NCI-H1092 (cell line): ENCODE results near the gene NAA11.
"Not testable (repeated sequence)": the region's sequence is repeated elsewhere in the genome, so short reads cannot be mapped to it uniquely, and the experiment has no call there.

Source experiments
- DNase-seq: peaks from one replicate; lab custom pipeline; 2025; lab: John Stamatoyannopoulos, UW

Gene NAA11

DNA sequence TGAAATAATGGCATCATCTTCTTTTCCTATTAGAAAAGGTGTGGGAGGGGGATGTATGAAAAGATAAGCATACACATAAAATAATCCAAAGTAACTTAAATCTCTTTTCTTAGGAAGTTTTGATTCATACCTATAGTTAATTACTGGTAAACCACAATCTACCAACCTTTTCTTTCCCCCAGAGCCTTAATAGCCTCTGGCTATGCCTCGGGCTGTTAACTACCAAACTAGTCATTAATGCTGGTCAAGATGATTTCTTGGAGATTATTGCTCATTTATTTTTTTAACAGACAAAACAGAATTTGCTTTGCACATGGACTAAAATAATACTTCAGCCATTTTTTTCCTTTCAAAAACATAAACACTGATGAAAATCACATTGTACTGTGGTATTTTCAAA, 16.9 kb downstream of the NAA11 start:
- no peak for DNase-seq

- no peak for DNase-seq
Measured at GRCh38 chr4:79308137-79308536, 17.7 kb downstream of the NAA11 start.

GRCh38 chr4:79306795-79307194, 19.1 kb downstream of the NAA11 start:
- no peak for DNase-seq

DNA sequence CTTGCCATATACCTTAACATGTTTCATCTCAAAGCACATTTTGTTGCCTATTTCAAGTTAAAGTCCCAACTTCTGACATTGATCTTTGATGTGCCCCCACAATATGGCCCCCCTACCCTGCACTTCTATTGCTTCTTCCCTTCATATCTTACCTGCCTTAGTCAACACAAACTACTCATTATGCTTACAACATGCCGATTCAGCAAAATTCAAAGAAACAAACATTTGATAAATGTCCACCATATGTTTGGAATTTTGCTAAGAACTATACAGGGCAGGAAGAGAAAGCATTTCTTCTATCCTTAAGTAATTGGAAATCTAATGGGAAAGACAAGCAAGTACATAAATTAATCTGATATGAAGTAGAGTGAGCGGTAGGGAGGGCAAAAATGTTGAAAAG, 25.6 kb downstream of the NAA11 start:
- no peak for DNase-seq

DNA sequence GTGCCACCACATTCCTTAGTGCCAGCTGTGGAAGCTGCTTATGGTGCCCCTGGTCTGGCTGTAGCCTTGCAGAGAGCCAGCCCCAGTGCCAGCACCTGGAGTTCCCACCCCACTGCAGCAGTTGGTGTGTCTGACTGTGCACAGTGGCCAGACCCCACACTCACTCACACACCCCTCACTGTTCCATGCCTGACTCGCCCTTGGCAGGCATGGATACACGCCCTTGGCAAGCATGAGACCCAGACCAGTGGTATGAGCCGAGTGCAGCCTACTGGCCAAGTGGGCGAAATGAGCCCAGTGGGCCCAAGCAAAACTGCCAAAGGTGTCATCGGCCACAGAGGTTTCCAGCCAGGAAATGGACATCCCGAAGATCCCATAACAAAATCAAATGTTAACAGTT, 27.4 kb downstream of the NAA11 start:
- no peak for DNase-seq

GRCh38 chr4:79298027-79298426, 27.8 kb downstream of the NAA11 start:
- DNase-seq: no peak

DNA sequence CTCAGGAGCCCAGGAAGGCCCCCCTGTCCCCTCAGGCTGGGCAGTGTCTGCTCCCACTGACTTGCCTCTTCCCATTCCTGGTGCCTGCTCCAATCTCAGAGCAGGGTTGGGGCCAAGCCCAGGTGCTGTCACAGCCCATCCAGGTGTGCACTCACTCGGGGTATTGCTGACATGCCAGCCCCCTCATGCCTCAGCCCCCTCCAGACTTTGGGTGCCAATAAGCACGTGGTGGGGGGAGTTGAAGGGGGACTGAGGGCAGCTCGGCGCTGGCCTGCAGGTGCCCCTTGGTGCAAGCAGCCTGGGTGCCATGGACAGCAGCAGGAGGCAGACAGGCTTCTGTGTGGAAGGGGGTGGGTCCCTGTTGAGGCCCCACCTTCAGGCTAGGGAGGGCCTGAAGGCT, 28.4 kb downstream of the NAA11 start:
- DNase-seq: no peak

DNA sequence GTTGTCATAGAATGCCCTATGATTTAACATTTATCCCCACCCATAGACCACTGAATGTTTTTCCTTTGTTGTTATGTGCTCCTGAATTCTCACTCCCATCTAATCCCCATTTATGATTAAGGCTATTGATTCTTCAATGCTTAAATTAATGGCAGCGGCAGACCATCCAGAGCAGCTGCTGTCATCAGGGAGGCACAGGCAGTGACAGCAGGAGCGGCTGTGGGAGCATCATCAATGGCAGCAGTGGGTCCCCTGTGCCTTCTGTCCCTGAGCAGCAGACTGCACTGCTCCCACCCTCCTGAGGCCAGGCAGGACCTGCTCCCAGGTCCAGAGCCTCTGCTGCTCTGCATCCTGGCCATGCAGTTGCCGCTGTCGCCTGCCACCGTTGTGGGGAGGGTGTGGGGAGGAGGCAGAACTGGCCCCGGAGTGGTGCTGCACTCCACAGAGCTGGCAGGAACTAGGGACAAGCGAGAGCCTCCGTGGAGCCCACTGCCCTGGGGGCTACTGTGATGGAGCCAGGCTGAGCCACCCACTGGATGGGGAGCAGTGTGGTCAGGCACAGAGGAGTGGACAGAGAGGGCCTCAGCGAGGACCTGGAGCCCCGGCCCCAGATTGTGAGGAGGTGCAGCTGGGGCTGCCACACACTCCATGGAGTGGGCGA, 29.0 kb downstream of the NAA11 start:
- DNase-seq: no peak

DNA sequence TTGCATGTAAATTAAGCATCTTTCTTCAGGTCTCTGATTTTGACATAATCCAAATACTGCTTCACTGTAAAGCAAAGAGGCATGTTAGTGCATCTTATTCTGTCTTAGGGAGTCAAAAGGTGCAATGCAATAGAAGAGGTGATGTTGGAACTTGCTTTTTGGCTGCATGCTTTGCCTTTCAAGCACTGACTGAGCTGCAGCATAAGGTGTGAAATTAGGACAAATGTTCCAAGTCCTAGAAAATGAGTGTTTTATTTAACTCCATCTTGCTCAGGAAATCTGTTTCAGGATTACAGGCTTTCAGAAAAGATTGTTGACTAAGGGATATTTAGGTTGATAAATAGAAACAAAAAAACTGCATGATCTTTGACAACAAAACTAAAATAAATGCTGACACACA, 30.8 kb downstream of the NAA11 start:
- DNase-seq: no peak

GRCh38 chr4:79294064-79294463, 31.8 kb downstream of the NAA11 start:
- DNase-seq: no peak

GRCh38 chr4:79292008-79292407, 33.9 kb downstream of the NAA11 start:
- no peak for DNase-seq

- no peak for DNase-seq
Measured at GRCh38 chr4:79290376-79290775, 35.5 kb downstream of the NAA11 start.

DNA sequence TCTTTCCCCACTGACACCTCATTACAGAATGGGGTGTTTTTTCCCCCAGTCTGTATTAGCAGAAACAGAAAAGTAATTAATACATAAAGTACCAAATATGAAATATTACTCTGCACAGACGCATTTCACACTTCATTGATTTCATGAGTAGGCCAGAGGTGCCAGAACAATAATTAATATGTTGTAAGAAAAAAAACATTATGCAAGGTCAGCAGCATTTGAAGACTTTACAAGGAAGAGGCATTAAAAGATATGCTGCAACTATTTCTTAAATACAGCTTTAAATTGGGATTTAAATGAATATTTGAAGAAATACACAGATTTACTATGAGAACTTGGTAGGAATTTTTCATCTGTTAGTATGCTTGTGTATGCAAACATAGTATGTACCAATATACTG, 37.7 kb downstream of the NAA11 start:
- no peak for DNase-seq

GRCh38 chr4:79287718-79288117, 38.1 kb downstream of the NAA11 start:
- DNase-seq: no peak

GRCh38 chr4:79287076-79287475, 38.8 kb downstream of the NAA11 start:
- no peak for DNase-seq

DNA sequence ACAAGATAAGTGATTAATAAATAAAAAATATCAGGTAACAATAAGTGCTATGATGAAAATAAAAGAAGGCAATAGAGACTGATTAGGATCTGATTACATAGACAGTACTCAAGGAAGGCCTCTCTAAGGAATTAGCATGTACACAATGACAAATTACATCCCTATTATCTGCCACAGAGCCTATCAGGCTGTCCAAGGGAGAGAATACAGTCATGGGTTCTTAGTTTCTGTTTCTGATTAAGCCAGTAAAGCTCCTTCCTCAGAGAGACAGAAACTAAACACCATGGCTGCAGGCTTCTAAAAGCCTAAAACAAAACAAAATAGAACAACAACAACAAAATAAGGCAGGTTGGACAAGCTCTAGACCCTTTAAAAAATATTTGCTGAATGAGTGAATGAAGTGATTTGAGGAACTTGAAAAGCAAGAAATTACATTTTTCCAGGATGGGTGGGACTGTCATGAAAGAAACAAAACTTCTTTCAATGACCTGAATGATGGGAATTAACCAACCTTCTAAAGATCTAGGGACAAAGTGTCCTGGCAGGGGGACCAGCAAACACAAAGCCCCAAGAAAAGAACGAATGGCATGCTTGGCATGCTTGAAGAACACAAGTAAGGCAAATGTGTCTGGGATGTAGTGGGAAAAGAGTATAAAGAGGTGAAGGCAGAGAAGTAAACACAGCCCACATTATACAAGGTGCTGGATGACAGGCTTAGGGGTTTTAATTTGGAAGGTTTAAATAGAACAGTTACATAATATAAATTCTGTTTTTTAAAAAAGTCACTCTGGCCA, 44.1 kb downstream of the NAA11 start:
- DNase-seq: no peak

GRCh38 chr4:79277467-79277866, 48.4 kb downstream of the NAA11 start:
- DNase-seq: not testable (repeated sequence)

GRCh38 chr4:79273915-79274314, 51.9 kb downstream of the NAA11 start:
- no peak for DNase-seq

GRCh38 chr4:79272761-79273160, 53.1 kb downstream of the NAA11 start:
- DNase-seq: no peak

- no peak for DNase-seq
Measured at GRCh38 chr4:79272126-79272525, 53.7 kb downstream of the NAA11 start.

DNA sequence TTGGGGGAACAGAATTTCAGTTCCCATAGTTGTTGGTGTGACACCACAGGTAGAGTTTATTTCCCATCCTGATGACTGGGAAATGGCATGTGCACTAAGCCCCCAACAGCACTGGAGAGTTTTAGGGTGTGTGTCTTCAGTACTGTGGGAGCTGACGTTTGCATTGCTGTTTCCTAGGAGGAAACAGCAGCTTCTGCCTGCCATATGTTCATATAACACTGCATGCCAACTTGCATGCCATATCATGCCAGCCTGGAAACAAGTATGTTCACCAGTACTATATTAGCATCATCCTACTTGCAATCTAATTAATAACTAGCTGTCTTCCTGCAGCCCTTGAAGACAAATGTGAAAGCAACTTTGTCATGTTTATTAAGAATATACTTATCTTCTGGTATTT, 58.2 kb downstream of the NAA11 start:
- no peak for DNase-seq
